Panc1 (cell line): Measurements from ENCODE around the gene LIPN.

Experiments
- POLR2AphosphoS5 ChIP-seq: IDR thresholded peaks from 2 replicates; pipeline ENCODE4 v1.6.1; 2012; ENCODE audit warnings: mild to moderate bottlenecking, low read depth, low read length, moderate library complexity
- TF ChIP-seq, protein P1 (sequence below): fragments of 450-650 bp; IDR thresholded peaks from 2 replicates; pipeline ENCODE4 v1.5.1; 2017; ENCODE audit warnings: mild to moderate bottlenecking

DNA sequence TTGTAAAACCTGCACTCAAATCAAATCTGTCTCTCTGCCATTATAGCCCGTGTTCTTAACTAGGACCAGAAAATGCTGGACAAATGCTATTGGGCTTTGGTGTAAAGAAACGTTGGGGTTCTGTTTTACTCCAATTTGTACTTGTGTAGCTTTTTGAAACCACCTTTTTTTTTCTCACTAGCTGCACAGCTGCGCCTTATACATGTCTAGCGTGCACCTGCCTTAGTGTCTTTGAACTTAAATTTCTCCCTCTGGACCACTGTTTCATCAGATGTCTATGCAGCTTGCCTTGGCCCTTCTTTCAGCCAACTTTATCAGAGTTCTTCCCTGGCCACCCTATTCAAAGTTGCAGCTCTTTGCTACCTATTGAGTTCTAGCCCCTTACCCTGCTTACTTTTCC lies 49.8 kb downstream of the LIPN start:
- TF ChIP-seq, protein P1, sequence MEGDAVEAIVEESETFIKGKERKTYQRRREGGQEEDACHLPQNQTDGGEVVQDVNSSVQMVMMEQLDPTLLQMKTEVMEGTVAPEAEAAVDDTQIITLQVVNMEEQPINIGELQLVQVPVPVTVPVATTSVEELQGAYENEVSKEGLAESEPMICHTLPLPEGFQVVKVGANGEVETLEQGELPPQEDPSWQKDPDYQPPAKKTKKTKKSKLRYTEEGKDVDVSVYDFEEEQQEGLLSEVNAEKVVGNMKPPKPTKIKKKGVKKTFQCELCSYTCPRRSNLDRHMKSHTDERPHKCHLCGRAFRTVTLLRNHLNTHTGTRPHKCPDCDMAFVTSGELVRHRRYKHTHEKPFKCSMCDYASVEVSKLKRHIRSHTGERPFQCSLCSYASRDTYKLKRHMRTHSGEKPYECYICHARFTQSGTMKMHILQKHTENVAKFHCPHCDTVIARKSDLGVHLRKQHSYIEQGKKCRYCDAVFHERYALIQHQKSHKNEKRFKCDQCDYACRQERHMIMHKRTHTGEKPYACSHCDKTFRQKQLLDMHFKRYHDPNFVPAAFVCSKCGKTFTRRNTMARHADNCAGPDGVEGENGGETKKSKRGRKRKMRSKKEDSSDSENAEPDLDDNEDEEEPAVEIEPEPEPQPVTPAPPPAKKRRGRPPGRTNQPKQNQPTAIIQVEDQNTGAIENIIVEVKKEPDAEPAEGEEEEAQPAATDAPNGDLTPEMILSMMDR, result no peak
- no peak for TF ChIP-seq POLR2AphosphoS5
